HFFc6 (cell line): ENCODE results near the gene OR52E4. TPM values are rescaled to one million over a fixed set of nuclear protein-coding genes. Genes with fewer than 3 reads are reported as not detected.

Experiments used
- DNase-seq: peaks from one replicate; pipeline ENCODE4 v3.0.0-alpha.2; 2018
- H3K27ac Mint-ChIP-seq: 2 replicates; pipeline ENCODE4 v1.8.0; 2020; ENCODE audit warnings: mild to moderate bottlenecking, mixed read lengths
- H3K27me3 Mint-ChIP-seq: 2 replicates; pipeline ENCODE4 v1.8.0; 2021; ENCODE audit warnings: mild to moderate bottlenecking, moderate library complexity, mixed read lengths; ENCODE audit not compliant: insufficient read depth
- H3K36me3 Mint-ChIP-seq: 2 replicates; pipeline ENCODE4 v1.8.0; 2021; ENCODE audit warnings: low read depth, mixed read lengths
- H3K4me1 Mint-ChIP-seq: 2 replicates; pipeline ENCODE4 v1.8.0; 2020; ENCODE audit warnings: low read depth, mixed read lengths
- H3K4me3 Mint-ChIP-seq: 2 replicates; pipeline ENCODE4 v1.8.0; 2020; ENCODE audit warnings: mild to moderate bottlenecking, moderate library complexity, mixed read lengths
- H3K9me3 Mint-ChIP-seq: 2 replicates; pipeline ENCODE4 v1.8.0; 2020; ENCODE audit warnings: mild to moderate bottlenecking, mixed read lengths
- total RNA-seq, 6 experiments: library from RNA; stranded (reverse); fragmentation: NEBNext Ultra II Directional; extraction: Animal tissue kit (Norgen Biotek cat#: 25700); gene quantifications; 2 replicates in 1 of 6; 3 replicates in 5 of 6; pipeline ENCODE4 v1.2.3, GENCODE V29; 2021
- TF ChIP-seq, protein P1 (sequence below): fragments of 200-600 bp; sonication (generic); IDR thresholded peaks from 2 replicates; pipeline ENCODE4 v1.5.0; 2021; ENCODE audit warnings: antibody characterized with exemption, mild to moderate bottlenecking

The OR52E4 gene
- total RNA-seq, 6 experiments from 2014 or later, result not detected

DNA sequence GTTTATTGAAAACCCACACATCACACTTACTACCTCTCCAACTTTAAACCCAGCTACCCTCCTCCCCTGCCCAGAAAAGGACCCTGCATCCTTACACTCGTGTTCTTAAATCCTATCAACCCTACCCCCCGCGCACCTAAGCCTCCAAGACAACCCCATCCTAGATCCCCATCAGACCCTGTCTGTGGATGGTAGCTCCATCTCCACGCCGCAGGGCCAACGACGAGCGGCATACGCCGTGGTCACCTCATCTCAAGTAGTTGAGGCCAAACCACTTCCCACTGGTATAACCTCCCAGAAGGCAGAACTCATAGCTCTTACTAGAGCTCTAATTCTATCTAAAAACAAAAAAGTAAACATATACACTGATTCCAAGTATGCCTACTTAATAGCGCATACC lies 52.2 kb downstream of the OR52E4 start:
- Mint-ChIP-seq H3K4me1 (no peaks in the 10 kb centered on the region), H3K9me3 (peaks cover 80% of the 10 kb centered on the region), H3K36me3 (peaks cover 17% of the 10 kb centered on the region), H3K27me3 (peaks cover 3% of the 10 kb centered on the region; the same call in 1 of the 2 replicates), H3K27ac (no peak overlapping the region), H3K4me3 (no peak overlapping the region)
- TF ChIP-seq, protein P1, sequence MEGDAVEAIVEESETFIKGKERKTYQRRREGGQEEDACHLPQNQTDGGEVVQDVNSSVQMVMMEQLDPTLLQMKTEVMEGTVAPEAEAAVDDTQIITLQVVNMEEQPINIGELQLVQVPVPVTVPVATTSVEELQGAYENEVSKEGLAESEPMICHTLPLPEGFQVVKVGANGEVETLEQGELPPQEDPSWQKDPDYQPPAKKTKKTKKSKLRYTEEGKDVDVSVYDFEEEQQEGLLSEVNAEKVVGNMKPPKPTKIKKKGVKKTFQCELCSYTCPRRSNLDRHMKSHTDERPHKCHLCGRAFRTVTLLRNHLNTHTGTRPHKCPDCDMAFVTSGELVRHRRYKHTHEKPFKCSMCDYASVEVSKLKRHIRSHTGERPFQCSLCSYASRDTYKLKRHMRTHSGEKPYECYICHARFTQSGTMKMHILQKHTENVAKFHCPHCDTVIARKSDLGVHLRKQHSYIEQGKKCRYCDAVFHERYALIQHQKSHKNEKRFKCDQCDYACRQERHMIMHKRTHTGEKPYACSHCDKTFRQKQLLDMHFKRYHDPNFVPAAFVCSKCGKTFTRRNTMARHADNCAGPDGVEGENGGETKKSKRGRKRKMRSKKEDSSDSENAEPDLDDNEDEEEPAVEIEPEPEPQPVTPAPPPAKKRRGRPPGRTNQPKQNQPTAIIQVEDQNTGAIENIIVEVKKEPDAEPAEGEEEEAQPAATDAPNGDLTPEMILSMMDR, result no peak
- no peak for DNase-seq

DNA sequence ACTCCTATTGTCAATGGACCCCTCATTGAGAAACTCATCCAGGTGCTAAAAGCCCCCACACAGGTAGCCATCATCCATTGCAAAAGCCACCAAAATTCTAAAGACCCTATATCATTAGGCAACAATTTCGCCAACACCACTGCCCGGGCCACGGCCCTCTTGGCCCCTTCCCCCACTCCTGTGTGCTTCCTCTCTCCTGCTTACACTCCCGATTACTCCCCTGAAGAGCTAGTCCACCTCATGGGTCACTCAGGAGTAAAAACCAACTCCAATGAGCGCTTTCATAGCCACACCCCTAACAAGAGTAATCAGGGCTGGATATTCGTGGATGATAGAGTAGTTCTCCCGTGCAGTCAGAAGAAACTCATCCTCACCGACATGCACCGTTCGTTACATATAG lies 52.7 kb downstream of the OR52E4 start:
- TF ChIP-seq, protein P1, result no peak
- Mint-ChIP-seq H3K36me3 (peaks cover 17% of the 10 kb centered on the region), H3K27me3 (peaks cover 3% of the 10 kb centered on the region; the same call in 1 of the 2 replicates), H3K9me3 (peaks cover 84% of the 10 kb centered on the region), H3K4me3 (no peak overlapping the region), H3K4me1 (no peaks in the 10 kb centered on the region), H3K27ac (no peak overlapping the region)
- DNase-seq, result no peak

Other genes starting within 250 kb of the OR52E4 start
- 10 to 100 TPM; 35.7 to 49.4 (median 43.5) TPM for gene TRIM5, start 195.6 kb upstream of the OR52E4 start, total RNA-seq
- 100 to 1,000 TPM in 5 of 6 experiments, 10 to 100 TPM in 1; 77.9 to 131 (median 118) TPM for gene TRIM22, start 190.8 kb upstream of the OR52E4 start, total RNA-seq
- not detected for gene OR56B1, start 144.2 kb upstream of the OR52E4 start, total RNA-seq
- not detected for gene OR52N4, start 126.4 kb upstream of the OR52E4 start, total RNA-seq
- not detected for gene OR52N5, start 97.3 kb upstream of the OR52E4 start, total RNA-seq
- not detected for gene OR52N1, start 89.4 kb upstream of the OR52E4 start, total RNA-seq
- gene OR52N2, start 71.7 kb upstream of the OR52E4 start, total RNA-seq, result not detected
- not detected for gene OR52E6, start 38.7 kb upstream of the OR52E4 start, total RNA-seq
- gene OR52E8, start 22.9 kb upstream of the OR52E4 start, total RNA-seq, result not detected
- not detected for gene OR52E5, start 12.6 kb downstream of the OR52E4 start, total RNA-seq
- gene OR56A3, start 61.6 kb downstream of the OR52E4 start, total RNA-seq, result not detected
- not detected for gene OR56A5, start 87.9 kb downstream of the OR52E4 start, total RNA-seq
- not detected for gene OR52L1, start 106.4 kb downstream of the OR52E4 start, total RNA-seq
- not detected for gene OR56A4, start 126.3 kb downstream of the OR52E4 start, total RNA-seq
- not detected for gene OR56A1, start 150.1 kb downstream of the OR52E4 start, total RNA-seq
- gene OR56B4, start 227.1 kb downstream of the OR52E4 start, total RNA-seq, result not detected